ENCODE measurements around the gene MRPS34.
"Not testable (repeated sequence)": the region's sequence is repeated elsewhere in the genome, so short reads cannot be mapped to it uniquely, and the experiment has no call there.

The MRPS34 gene

GRCh38 chr16:1772908-1773702, at the start of gene MRPS34:
MRPS34 (minus strand) TSS chr16:1773134; CDS start chr16:1773119, 15 bp downstream.
- in situ Hi-C loops (cut with MboI; ENCODE audit: low sequenced_read_pairs): no loop called here

DNA sequence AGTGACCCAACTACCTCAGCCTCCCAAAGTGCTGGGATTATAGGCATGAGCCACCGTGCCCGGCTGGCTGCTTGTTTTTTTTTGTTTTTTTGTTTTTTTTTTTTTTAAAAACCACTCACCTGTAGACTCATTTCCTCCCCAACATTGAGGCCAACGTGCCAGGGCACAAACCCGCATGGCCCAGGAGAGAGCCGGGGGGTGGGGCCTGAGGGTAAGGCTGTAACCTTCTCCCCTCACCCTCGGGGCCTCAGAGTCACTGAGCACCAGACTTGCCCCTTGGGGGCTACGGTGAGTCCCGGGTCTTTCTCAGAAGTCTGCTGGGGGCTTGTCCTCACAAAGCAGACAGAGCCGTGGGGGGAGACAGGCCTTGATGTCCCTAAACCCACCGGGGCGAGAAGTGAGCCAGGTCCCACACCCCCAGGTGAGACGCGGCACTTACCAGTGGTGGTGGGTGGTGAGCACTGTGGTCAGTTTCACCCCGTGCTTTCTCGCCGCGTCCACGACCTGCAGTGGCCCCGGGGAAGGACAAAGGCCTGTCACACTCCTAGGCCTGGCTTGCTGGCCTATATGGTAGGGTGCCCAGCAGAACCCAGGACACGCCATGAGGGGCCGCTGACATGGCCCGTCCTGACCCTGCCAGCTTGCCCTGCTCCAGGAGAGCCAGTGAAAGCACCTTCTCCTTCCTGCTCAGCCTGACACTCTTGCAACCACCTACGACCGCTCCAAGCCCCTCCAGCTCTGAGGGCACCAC, 49.1 kb upstream of the MRPS34 start:
- in situ Hi-C loops (cut with MboI; ENCODE audit: low sequenced_read_pairs): no loop called here

DNA sequence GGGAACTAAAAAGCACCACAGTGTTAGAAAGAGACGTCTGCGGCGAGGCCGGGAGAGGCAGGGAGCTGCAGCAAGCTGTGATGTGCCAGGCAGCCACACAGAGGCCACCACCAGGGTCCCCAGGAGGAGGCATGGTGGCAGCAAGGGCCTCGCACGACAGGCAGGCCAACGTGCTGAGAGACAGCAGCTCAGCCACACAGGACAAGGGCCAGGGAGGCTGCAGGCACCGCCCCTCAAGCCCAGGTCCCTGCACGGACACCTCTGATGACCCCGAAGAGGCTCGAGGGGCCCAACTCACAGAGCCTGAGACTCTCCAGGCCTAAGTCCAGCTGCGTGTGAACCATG, 48.0 kb upstream of the MRPS34 start:
- in situ Hi-C loops (cut with MboI; ENCODE audit: low sequenced_read_pairs): no loop called here

GRCh38 chr16:1820096-1820945, 47.4 kb upstream of the MRPS34 start:
- in situ Hi-C loops (cut with MboI; ENCODE audit: low sequenced_read_pairs): no loop called here

GRCh38 chr16:1819611-1820010, 46.7 kb upstream of the MRPS34 start:
- in situ Hi-C loops (cut with MboI; ENCODE audit: low sequenced_read_pairs): no loop called here

GRCh38 chr16:1818873-1819525, 46.1 kb upstream of the MRPS34 start:
- in situ Hi-C loops (cut with MboI; ENCODE audit: low sequenced_read_pairs): no loop called here

DNA sequence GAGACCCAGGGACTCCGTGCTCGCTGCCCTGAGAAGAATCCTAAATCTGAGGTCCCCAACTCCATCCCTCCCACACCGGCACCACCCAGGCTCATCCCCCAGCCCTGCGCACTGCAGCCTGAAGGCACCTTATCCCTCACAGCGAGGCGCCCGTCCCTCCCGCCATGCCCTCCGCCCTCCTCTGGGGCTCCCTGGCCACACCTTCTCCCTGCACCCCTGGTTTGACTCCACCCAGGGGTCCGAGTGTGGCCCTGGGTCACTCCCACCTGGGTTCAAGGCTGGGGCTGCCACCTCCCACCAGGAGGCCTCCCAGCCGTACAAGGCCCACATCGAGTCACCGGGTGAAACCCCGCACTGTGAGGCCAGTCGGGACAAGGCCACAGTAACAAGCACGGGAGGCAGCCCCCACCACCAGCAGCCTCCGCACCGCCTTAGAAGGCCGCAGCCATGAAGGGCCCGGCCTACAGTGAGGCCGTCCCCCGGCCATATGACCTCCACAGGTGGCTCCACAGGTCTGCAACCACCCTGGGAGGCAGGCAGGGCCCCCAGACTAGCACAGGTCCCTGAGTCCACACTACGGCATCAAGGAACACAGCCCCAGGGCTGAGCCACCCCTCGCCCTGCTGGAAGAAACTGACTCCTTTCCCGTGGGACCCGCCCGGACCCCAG, 45.4 kb upstream of the MRPS34 start:
- in situ Hi-C loops (cut with MboI; ENCODE audit: low sequenced_read_pairs): no loop called here

DNA sequence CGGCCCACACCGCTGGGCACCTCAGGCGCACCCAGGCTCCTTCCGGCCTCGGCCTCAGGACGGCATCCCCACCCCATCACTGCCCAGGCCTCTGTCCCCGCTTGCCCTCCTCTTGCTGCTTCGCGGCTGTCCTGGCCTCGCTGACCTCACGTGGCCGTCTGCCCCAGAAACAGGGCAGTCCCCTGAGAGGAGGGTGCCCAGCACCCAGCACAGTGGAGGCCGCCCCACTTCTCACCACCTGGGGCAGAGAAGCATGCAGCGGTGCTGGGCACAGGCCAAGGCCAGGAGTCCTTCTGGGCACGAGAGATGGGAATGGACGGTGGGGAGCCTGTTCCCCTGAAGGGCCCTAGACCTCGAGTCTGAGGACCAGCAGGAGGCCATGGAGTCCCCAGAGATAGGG, 44.8 kb upstream of the MRPS34 start:
- in situ Hi-C loops (cut with MboI; ENCODE audit: low sequenced_read_pairs): no loop called here

DNA sequence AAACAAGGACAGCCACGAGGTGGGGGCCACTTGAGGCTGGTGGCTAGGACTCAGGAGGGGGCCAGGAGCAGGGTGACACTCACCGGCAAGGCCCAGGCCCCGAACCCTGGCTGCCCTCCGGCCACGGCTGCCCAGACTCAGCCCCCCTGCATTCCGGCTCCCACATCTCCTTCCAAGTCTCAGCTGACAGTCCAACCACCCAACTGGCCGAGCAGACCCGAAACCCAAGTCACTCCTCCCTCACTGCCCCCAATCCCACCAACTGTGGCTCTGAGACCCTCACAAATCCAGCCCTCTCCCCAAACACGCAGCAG, 44.3 kb upstream of the MRPS34 start:
- in situ Hi-C loops (cut with MboI; ENCODE audit: low sequenced_read_pairs): no loop called here

DNA sequence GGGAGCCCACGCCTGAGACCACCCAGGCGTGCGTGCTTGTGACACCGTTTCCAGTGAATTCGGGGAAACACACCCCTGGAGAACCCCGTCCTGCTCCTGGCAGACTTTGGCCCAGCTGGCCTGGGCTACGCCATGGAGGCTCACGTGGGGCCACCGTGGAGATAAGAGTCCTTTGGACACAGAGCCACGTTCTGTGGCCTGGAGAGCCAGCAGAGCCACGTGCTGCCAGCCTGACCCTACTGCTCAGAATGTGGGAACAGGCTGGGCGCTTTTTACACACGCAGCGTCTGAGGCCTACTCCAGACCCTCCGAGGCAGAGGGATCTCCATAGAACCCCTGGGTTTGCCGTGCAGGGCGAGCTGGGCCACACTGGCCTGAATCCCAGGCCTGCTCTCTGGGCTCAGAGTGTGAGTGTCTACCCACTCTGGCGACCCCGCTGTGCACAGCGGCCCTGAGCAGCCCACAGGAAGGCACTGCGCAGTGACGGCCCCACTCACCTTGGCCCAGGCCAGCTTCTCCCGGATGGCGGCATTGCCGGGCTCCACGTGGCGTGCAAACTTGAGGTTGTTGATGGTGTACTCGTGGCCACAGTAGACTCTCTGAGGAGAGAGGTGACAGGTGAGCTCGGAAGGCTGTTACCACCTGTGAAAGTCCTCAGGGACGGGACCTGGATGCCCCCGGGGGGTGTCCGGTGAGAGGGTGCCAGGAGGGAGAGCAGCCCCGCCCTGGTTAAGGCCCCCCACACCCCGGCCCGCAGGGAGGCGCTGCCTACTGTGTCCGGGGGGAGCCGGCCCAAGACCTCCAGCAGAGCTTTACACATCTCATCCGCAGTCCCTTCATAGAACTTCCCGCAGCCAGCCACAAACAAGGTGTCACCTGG, 43.7 kb upstream of the MRPS34 start:
- in situ Hi-C loops (cut with MboI; ENCODE audit: low sequenced_read_pairs): no loop called here

GRCh38 chr16:1815461-1815860, 42.5 kb upstream of the MRPS34 start:
- in situ Hi-C loops (cut with MboI; ENCODE audit: low sequenced_read_pairs): no loop called here

- in situ Hi-C loops (cut with MboI; ENCODE audit: low sequenced_read_pairs): no loop called here
These were observed 39.8 kb upstream of the MRPS34 start for GRCh38 chr16:1812732-1813163.

- in situ Hi-C loops (cut with MboI; ENCODE audit: low sequenced_read_pairs): no loop called here
These were observed 37.6 kb upstream of the MRPS34 start for GRCh38 chr16:1810536-1810935.

- in situ Hi-C loops (cut with MboI; ENCODE audit: low sequenced_read_pairs): no loop called here
These were observed 37.2 kb upstream of the MRPS34 start for GRCh38 chr16:1810106-1810505.

- in situ Hi-C loops (cut with MboI; ENCODE audit: low sequenced_read_pairs): no loop called here
These were observed 36.4 kb upstream of the MRPS34 start for GRCh38 chr16:1809281-1809801.

DNA sequence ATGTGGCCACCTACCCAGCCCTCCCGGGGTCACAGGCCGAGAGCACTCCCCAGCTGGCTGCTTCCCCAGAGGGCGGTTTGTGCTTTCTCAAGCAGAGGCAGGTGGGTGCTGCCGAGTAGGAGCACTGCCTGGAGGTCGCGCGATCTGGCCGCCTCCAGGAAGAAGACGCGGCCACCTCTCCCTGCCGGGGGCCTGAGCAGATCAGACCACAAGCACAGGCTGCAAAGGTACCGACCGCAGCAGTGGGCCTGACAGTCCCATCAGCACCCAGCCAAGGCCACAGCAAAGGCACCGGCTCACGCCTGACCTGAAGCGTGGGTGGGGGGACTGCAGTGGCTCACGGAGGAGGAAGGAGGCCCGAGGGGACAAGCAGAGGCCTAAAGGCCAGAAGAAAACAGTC, 35.8 kb upstream of the MRPS34 start:
- in situ Hi-C loops (cut with MboI; ENCODE audit: low sequenced_read_pairs): no loop called here

GRCh38 chr16:1807626-1808025, 34.7 kb upstream of the MRPS34 start:
- in situ Hi-C loops (cut with MboI; ENCODE audit: low sequenced_read_pairs): no loop called here

DNA sequence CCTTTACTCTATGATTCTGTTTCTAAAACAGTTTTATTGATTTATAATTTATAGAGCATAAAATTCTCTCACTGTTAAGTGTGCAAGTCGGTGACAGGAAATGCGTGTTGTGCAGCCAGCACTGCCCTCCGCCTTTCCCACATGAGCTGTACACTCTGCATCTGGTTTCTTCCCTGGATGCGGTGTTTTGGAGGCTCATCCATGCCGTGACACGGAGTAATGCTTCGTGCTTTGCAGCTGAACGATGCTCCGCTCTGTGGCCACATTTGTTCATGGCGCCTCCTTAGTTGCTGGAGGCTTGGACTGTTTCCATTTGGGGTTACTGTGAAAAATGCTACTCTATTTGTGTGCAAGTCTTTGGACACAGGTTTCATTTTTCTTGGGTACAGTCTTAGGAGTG, 27.8 kb upstream of the MRPS34 start:
- in situ Hi-C loops (cut with MboI; ENCODE audit: low sequenced_read_pairs): no loop called here

- in situ Hi-C loops (cut with MboI; ENCODE audit: low sequenced_read_pairs): not testable (repeated sequence)
These were observed 26.3 kb upstream of the MRPS34 start for GRCh38 chr16:1799263-1799662.
